Vagina (tissue), 2 donors: ENCODE results near the gene BLMH. TPM values are rescaled to one million over a fixed set of nuclear protein-coding genes. Genes with fewer than 3 reads are reported as not detected.

Experiments
- DNase-seq, 2 donors: peaks; one replicate each; pipeline ENCODE4 v3.0.0-alpha.2; 2017; ENCODE audit errors: extremely low spot score in 2 of 2
- H3K27ac ChIP-seq: fragments of 200-600 bp; sonication (generic); one replicate; pipeline ENCODE4 v1.5.1; 2019
- H3K27me3 ChIP-seq: fragments of 200-600 bp; sonication (generic); one replicate; pipeline ENCODE4 v1.5.1; 2019
- H3K36me3 ChIP-seq, 2 donors: fragments of 200-600 bp; sonication (generic); one replicate each; pipeline ENCODE4 v1.5.1; 2017 to 2019
- H3K4me1 ChIP-seq: fragments of 200-600 bp; sonication (generic); one replicate; pipeline ENCODE4 v1.5.1; 2019
- H3K4me3 ChIP-seq, 2 donors: fragments of 200-600 bp; sonication (generic); 1 replicate in 1 of 2; 2 replicates in 1 of 2; pipeline ENCODE4 v1.5.1; 2016 to 2019
- H3K9me3 ChIP-seq: fragments of 200-600 bp; sonication (generic); one replicate; pipeline ENCODE4 v1.5.1; 2019
- POLR2A ChIP-seq, 2 donors: fragments of 450-650 bp; IDR thresholded peaks; one replicate each; pipeline ENCODE4 v1.6.1; 2017; ENCODE audit warnings: antibody characterized with exemption in 2 of 2, mild to moderate bottlenecking in 2 of 2, moderate library complexity in 2 of 2
- POLR2AphosphoS5 ChIP-seq, 2 donors: sonication (generic); formaldehyde crosslinking; IDR thresholded peaks; one replicate each; pipeline ENCODE4 v1.9.0; 2017; ENCODE audit warnings: antibody characterized with exemption in 2 of 2, mild to moderate bottlenecking in 2 of 2, low read depth in 1 of 2; ENCODE audit not compliant: insufficient read depth in 1 of 2
- intact Hi-C: fragments of 100-400 bp; cut with DNase I; formaldehyde crosslinking; loops from one replicate; pipeline ENCODE4 v1.15.1; 2023
- total RNA-seq: library from RNA; depleted of rRNA; stranded (reverse); fragments of >200 nt; gene quantifications from one replicate; pipeline ENCODE4 v1.2.3, GENCODE V29; 2016
- TF ChIP-seq, protein P1 (sequence below), 3 experiments: fragments of 450-650 bp in 2 of 3; fragments of 200-600 bp in 1 of 3; sonication (generic) in 1 of 3; IDR thresholded peaks; one replicate each; pipeline ENCODE4 v1.5.1; 2017 to 2019; ENCODE audit warnings: antibody characterized with exemption in 3 of 3, mild to moderate bottlenecking in 2 of 3, moderate library complexity in 2 of 3

The BLMH gene
- total RNA-seq, 1 donor from 2014 or later, result 44.2 TPM

DNA sequence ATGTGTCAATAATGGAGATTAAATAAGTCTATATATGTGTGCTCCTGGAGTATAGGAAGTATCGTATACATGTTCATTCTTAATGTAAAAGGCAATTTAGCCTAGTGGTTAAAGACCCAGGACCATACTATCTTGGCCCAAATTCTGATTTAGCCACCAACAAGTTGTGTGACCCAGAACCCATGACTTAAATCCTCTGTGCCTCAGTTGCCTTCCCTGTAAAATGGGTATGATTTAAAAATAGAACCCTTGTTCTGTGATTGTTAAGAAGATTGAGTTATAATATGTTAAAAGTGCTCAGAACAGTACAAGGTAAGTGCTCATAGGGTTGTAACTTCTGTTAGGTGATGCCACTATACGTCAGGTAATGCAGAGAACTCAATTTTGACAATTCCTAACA is 18.8 kb upstream of the BLMH start:
- intact Hi-C loops, result no loop called here
- TF ChIP-seq POLR2A (IDR thresholded peaks at IDR 0.05) (no peak), POLR2AphosphoS5 (IDR thresholded peaks at IDR 0.05; ENCODE audit: insufficient read depth in 1 of 2, low read depth in 1 of 2) (no peak)
- TF ChIP-seq, protein P1, sequence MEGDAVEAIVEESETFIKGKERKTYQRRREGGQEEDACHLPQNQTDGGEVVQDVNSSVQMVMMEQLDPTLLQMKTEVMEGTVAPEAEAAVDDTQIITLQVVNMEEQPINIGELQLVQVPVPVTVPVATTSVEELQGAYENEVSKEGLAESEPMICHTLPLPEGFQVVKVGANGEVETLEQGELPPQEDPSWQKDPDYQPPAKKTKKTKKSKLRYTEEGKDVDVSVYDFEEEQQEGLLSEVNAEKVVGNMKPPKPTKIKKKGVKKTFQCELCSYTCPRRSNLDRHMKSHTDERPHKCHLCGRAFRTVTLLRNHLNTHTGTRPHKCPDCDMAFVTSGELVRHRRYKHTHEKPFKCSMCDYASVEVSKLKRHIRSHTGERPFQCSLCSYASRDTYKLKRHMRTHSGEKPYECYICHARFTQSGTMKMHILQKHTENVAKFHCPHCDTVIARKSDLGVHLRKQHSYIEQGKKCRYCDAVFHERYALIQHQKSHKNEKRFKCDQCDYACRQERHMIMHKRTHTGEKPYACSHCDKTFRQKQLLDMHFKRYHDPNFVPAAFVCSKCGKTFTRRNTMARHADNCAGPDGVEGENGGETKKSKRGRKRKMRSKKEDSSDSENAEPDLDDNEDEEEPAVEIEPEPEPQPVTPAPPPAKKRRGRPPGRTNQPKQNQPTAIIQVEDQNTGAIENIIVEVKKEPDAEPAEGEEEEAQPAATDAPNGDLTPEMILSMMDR (IDR thresholded peaks at IDR 0.05), result no peak
- Histone ChIP-seq H3K27ac (no peak overlapping the region), H3K4me3 (no peak overlapping the region), H3K9me3 (no peaks in the 10 kb centered on the region), H3K27me3 (no peaks in the 10 kb centered on the region), H3K4me1 (no peaks in the 10 kb centered on the region), H3K36me3 (no peaks in the 10 kb centered on the region)
- no peak for DNase-seq

DNA sequence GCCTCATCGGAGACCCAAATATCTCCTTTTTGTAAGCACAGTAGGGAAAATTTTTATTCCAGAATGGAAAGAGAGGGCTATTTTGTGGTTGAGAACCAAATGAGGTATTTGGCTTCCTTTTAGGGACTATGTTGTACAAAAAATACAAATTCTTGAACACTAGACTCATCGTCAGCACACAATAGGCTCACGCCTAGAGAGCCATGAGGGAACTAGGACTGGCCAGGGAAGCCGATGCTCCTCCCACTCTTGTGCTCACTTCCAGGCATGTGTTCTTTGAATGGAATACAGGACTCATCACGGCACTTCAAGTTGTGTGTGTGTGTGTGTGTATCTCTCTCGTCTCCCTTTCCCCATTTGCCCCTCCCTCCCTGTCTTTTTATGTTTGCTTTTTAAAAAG is 17.8 kb upstream of the BLMH start:
- TF ChIP-seq POLR2A (IDR thresholded peaks at IDR 0.05) (no peak), POLR2AphosphoS5 (IDR thresholded peaks at IDR 0.05; ENCODE audit: insufficient read depth in 1 of 2, low read depth in 1 of 2) (no peak)

DNA sequence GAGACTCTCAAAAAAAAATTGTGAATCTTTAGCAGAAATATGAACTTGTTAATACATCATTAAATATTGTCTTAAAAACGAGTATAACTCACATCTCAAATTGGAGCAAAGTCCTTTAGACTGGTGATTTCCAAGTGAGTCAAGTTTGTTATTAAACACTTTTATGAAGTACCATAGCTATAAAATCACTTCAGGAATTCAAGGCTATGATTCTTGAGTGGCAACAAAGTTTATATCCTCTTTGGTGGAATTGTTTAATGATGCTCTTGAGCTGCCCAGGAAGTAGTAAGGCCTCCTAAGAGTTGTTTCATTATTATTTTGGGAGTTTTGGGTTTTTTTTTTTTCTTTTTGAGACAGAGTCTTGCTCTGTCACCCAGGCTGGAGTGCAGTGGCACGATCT is 16.7 kb upstream of the BLMH start:
- Histone ChIP-seq H3K27me3 (no peaks in the 10 kb centered on the region), H3K9me3 (no peaks in the 10 kb centered on the region), H3K36me3 (no peaks in the 10 kb centered on the region), H3K4me3 (no peak overlapping the region), H3K4me1 (no peaks in the 10 kb centered on the region), H3K27ac (no peak overlapping the region)
- TF ChIP-seq POLR2A (IDR thresholded peaks at IDR 0.05) (no peak), POLR2AphosphoS5 (IDR thresholded peaks at IDR 0.05; ENCODE audit: insufficient read depth in 1 of 2, low read depth in 1 of 2) (no peak)
- TF ChIP-seq, protein P1 (IDR thresholded peaks at IDR 0.05), result no peak
- intact Hi-C loops, result no loop called here
- DNase-seq, result no peak

More for the DNA sequence above, 17.8 kb upstream of the BLMH start:
- H3K36me3 ChIP-seq, result no peaks in the 10 kb centered on the region
- no peak for DNase-seq
- no peaks in the 10 kb centered on the region for H3K4me1 ChIP-seq
- H3K4me3 ChIP-seq, result no peak overlapping the region
- no peak overlapping the region for H3K27ac ChIP-seq
- no peaks in the 10 kb centered on the region for H3K9me3 ChIP-seq
- intact Hi-C loops, result no loop called here
- no peaks in the 10 kb centered on the region for H3K27me3 ChIP-seq

DNA sequence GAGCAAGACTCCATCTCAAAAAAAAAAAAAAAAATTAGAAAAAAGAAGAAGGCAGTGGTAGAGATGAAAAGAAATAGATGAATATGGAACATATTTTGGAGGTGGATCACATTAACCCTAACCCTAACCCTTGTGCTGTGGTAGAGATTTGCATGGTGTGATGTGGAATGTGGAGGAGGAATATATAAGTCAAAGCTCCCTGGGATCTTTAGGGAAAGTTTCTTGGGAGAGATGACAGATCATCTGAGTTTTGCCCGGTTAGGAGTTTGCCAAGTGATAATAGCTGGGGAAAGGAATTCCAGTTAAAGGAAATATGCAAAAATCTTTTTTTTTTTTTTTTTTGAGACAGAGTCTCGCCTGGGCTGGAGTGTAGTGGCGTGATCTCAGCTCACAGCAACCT is 13.0 kb upstream of the BLMH start:
- Histone ChIP-seq H3K27me3 (no peaks in the 10 kb centered on the region), H3K4me3 (no peak overlapping the region), H3K9me3 (no peaks in the 10 kb centered on the region), H3K36me3 (no peaks in the 10 kb centered on the region), H3K27ac (no peak overlapping the region), H3K4me1 (no peaks in the 10 kb centered on the region)
- TF ChIP-seq, protein P1 (IDR thresholded peaks at IDR 0.05), result no peak
- TF ChIP-seq POLR2A (IDR thresholded peaks at IDR 0.05) (no peak), POLR2AphosphoS5 (IDR thresholded peaks at IDR 0.05; ENCODE audit: insufficient read depth in 1 of 2, low read depth in 1 of 2) (no peak)
- intact Hi-C loops, result no loop called here
- DNase-seq, result no peak

DNA sequence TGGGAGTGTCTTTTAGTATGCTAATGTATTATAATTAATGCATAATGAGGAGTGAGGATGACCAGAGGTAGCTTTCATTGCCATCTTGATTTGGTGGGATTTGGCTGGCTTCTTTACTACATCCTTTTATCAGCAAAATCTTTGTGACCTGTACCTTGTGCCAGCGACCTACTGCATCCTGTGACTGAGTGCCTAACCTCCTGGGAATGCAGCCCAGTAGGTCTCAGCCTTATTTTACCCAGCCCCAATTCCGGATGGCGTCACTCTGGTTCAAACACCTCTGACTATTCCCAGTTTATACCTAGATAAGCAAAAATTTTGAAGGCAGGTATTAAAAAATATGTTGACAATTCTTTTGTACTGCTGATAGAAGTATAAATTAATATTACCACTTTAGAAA is 10.5 kb upstream of the BLMH start:
- Histone ChIP-seq H3K27ac (no peak overlapping the region), H3K9me3 (no peaks in the 10 kb centered on the region), H3K4me1 (no peaks in the 10 kb centered on the region), H3K27me3 (no peaks in the 10 kb centered on the region), H3K4me3 (no peak overlapping the region), H3K36me3 (no peaks in the 10 kb centered on the region)
- no peak for DNase-seq
- intact Hi-C loops, result no loop called here
- TF ChIP-seq POLR2A (IDR thresholded peaks at IDR 0.05) (no peak), POLR2AphosphoS5 (IDR thresholded peaks at IDR 0.05; ENCODE audit: insufficient read depth in 1 of 2, low read depth in 1 of 2) (no peak)
- TF ChIP-seq, protein P1 (IDR thresholded peaks at IDR 0.05), result no peak
